Measurements from ENCODE around the gene ZDHHC14.

The ZDHHC14 gene

GRCh38 chr6:157486572-157486971 is 105.6 kb downstream of the ZDHHC14 start:
- TF ChIP-seq CREB1 (IDR thresholded peaks at IDR 0.05; ENCODE audit: low read depth) (no peak), TCF12 (IDR thresholded peaks at IDR 0.05; ENCODE audit: low read depth) (no peak), EGR1 (IDR thresholded peaks at IDR 0.05) (no peak), MAX (IDR thresholded peaks at IDR 0.05) (no peak), RAD21 (IDR thresholded peaks at IDR 0.05; ENCODE audit: low read depth) (no peak), EP300 (IDR thresholded peaks at IDR 0.05; ENCODE audit: borderline replicate concordance) (no peak), NFIC (IDR thresholded peaks at IDR 0.05) (no peak), YY1 (IDR thresholded peaks at IDR 0.05; ENCODE audit: low read depth) (no peak), FOXM1 (IDR thresholded peaks at IDR 0.05; ENCODE audit: borderline replicate concordance, low read depth) (no peak), ZBTB7A (IDR thresholded peaks at IDR 0.05; ENCODE audit: low read depth) (no peak), CEBPB (IDR thresholded peaks at IDR 0.05) (no peak), USF1 (IDR thresholded peaks at IDR 0.05) (no peak), TAF1 (IDR thresholded peaks at IDR 0.05; ENCODE audit: low read depth) (no peak), TEAD4 (IDR thresholded peaks at IDR 0.05) (no peak), REST (IDR thresholded peaks at IDR 0.05; ENCODE audit: low read depth) (no peak)

GRCh38 chr6:157487110-157487773 is 106.3 kb downstream of the ZDHHC14 start:
- TF ChIP-seq CEBPB (IDR thresholded peaks at IDR 0.05) (no peak), ZBTB7A (IDR thresholded peaks at IDR 0.05; ENCODE audit: low read depth) (no peak), YY1 (IDR thresholded peaks at IDR 0.05; ENCODE audit: low read depth) (no peak), EGR1 (IDR thresholded peaks at IDR 0.05) (no peak), MAX (IDR thresholded peaks at IDR 0.05) (no peak), TAF1 (IDR thresholded peaks at IDR 0.05; ENCODE audit: low read depth) (no peak), REST (IDR thresholded peaks at IDR 0.05; ENCODE audit: low read depth) (no peak), NFIC (IDR thresholded peaks at IDR 0.05) (no peak), TEAD4 (IDR thresholded peaks at IDR 0.05) (no peak), USF1 (IDR thresholded peaks at IDR 0.05) (no peak), RAD21 (IDR thresholded peaks at IDR 0.05; ENCODE audit: low read depth) (no peak), EP300 (IDR thresholded peaks at IDR 0.05; ENCODE audit: borderline replicate concordance) (no peak), TCF12 (IDR thresholded peaks at IDR 0.05; ENCODE audit: low read depth) (no peak)

GRCh38 chr6:157488058-157488457 is 107.1 kb downstream of the ZDHHC14 start:
- no peak for TF ChIP-seq YY1 (IDR thresholded peaks at IDR 0.05; ENCODE audit: low read depth)
- TF ChIP-seq EP300 (IDR thresholded peaks at IDR 0.05; ENCODE audit: borderline replicate concordance), result no peak
- TF ChIP-seq ZBTB7A (IDR thresholded peaks at IDR 0.05; ENCODE audit: low read depth), result no peak
- no peak for TF ChIP-seq MAX (IDR thresholded peaks at IDR 0.05)
- TF ChIP-seq CEBPB (IDR thresholded peaks at IDR 0.05), result no peak
- TF ChIP-seq NFIC (IDR thresholded peaks at IDR 0.05), result no peak
- TF ChIP-seq REST (IDR thresholded peaks at IDR 0.05; ENCODE audit: low read depth), result no peak
- no peak for TF ChIP-seq EGR1 (IDR thresholded peaks at IDR 0.05)
- TF ChIP-seq CREB1 (IDR thresholded peaks at IDR 0.05; ENCODE audit: low read depth), result no peak
- no peak for TF ChIP-seq RAD21 (IDR thresholded peaks at IDR 0.05; ENCODE audit: low read depth)
- TF ChIP-seq TCF12 (IDR thresholded peaks at IDR 0.05; ENCODE audit: low read depth), result no peak
- TF ChIP-seq FOXM1 (IDR thresholded peaks at IDR 0.05; ENCODE audit: borderline replicate concordance, low read depth), result no peak
- no peak for TF ChIP-seq TAF1 (IDR thresholded peaks at IDR 0.05; ENCODE audit: low read depth)

GRCh38 chr6:157488716-157489118 is 107.7 kb downstream of the ZDHHC14 start:
- TF ChIP-seq CEBPB (IDR thresholded peaks at IDR 0.05), result no peak
- TF ChIP-seq FOXM1 (IDR thresholded peaks at IDR 0.05; ENCODE audit: borderline replicate concordance, low read depth), result no peak
- TF ChIP-seq TAF1 (IDR thresholded peaks at IDR 0.05; ENCODE audit: low read depth), result no peak
- no peak for TF ChIP-seq EGR1 (IDR thresholded peaks at IDR 0.05)
